ENCODE results near the gene TMEM225. TPM values are rescaled to one million over a fixed set of nuclear protein-coding genes. Genes with fewer than 3 reads are reported as not detected.

TMEM225 gene
- total RNA-seq, 1 experiment from 2014 or later, result not detected

Other genes with a start within 250 kb of the TMEM225 start
- 0.05 and 0.10 TPM in 2 replicates for gene SCN3B, start 231.0 kb downstream of the TMEM225 start, total RNA-seq (2014; rRNA removed; shearing (Covaris generic))
- gene ZNF202, start 144.0 kb downstream of the TMEM225 start, total RNA-seq (2014; rRNA removed; shearing (Covaris generic)), result 5.7 and 7.1 TPM in 2 replicates
- not detected in 2 replicates for gene OR6X1, start 131.2 kb downstream of the TMEM225 start, total RNA-seq (2014; rRNA removed; shearing (Covaris generic))
- not detected in 2 replicates for gene OR6M1, start 79.3 kb downstream of the TMEM225 start, total RNA-seq (2014; rRNA removed; shearing (Covaris generic))
- not detected in 2 replicates for gene OR8D4, start 16.5 kb upstream of the TMEM225 start, total RNA-seq (2014; rRNA removed; shearing (Covaris generic))
- not detected in 2 replicates for gene OR4D5, start 53.9 kb upstream of the TMEM225 start, total RNA-seq (2014; rRNA removed; shearing (Covaris generic))
- gene OR6T1, start 58.2 kb upstream of the TMEM225 start, total RNA-seq (2014; rRNA removed; shearing (Covaris generic)), result not detected in 2 replicates
- not detected in 2 replicates for gene OR10S1, start 92.1 kb upstream of the TMEM225 start, total RNA-seq (2014; rRNA removed; shearing (Covaris generic))
- not detected in 2 replicates for gene OR10G6, start 109.5 kb upstream of the TMEM225 start, total RNA-seq (2014; rRNA removed; shearing (Covaris generic))
- not detected in 2 replicates for gene OR10G4, start 127.3 kb upstream of the TMEM225 start, total RNA-seq (2014; rRNA removed; shearing (Covaris generic))
- not detected in 2 replicates for gene OR10G9, start 137.3 kb upstream of the TMEM225 start, total RNA-seq (2014; rRNA removed; shearing (Covaris generic))
- gene OR10G8, start 141.1 kb upstream of the TMEM225 start, total RNA-seq (2014; rRNA removed; shearing (Covaris generic)), result not detected in 2 replicates
- gene OR10G7, start 155.7 kb upstream of the TMEM225 start, total RNA-seq (2014; rRNA removed; shearing (Covaris generic)), result not detected in 2 replicates
- gene VWA5A, start 229.8 kb upstream of the TMEM225 start, total RNA-seq (2014; rRNA removed; shearing (Covaris generic)), result 1.1 and 2.1 TPM in 2 replicates

Measured in A172 (cell line).